Astrocyte of the cerebellum (primary cell): Measurements from ENCODE around the gene ZCCHC2.

Experiments used
- DNase-seq: peaks from one replicate; pipeline ENCODE4 v3.0.0-alpha.2; 2011; ENCODE audit warnings: low read depth
- H3K4me3 ChIP-seq: 2 replicates; pipeline ENCODE4 v1.5.1; 2011; ENCODE audit warnings: mild to moderate bottlenecking, low read depth, low read length, moderate library complexity
- CTCF ChIP-seq: IDR thresholded peaks from 2 replicates; pipeline ENCODE4 v1.5.1; 2012; ENCODE audit warnings: low read length, low read depth, moderate library complexity, mild to moderate bottlenecking; ENCODE audit errors: missing control alignments
- in situ Hi-C: cut with HindIII; loops from 2 replicates; pipeline ENCODE4 v1.10.0; 2017; ENCODE audit warnings: low sequenced_read_pairs

Gene ZCCHC2

DNA sequence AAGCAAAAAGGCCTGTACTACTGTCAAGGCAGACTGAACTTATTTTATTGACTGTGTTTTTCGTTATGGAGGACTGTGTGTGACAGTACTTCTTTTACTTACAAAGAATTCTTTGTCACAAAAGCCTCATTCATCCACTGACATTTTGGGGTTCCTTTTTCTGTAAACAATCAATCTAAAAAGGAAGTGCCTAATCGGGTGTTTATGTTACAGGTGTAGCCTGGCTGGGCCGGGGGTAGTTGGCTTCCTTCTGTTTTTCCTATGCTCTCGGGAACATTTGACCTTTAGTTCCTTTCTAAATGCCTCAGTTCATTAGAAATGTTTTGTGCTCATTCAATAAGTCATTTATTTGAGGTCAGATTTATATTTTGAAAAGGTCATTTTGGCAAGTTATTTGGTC is 8.3 kb downstream of the ZCCHC2 start:
- DNase-seq = no peak
- in situ Hi-C loops = no loop called here
- TF ChIP-seq CTCF = no peak
- H3K4me3 ChIP-seq = no peak overlapping the region

- no peak for TF ChIP-seq CTCF
- no peak for DNase-seq
- H3K4me3 ChIP-seq = no peak overlapping the region
- in situ Hi-C loops = no loop called here
These were observed 9.1 kb downstream of the ZCCHC2 start for GRCh38 chr18:62531931-62532330.

DNA sequence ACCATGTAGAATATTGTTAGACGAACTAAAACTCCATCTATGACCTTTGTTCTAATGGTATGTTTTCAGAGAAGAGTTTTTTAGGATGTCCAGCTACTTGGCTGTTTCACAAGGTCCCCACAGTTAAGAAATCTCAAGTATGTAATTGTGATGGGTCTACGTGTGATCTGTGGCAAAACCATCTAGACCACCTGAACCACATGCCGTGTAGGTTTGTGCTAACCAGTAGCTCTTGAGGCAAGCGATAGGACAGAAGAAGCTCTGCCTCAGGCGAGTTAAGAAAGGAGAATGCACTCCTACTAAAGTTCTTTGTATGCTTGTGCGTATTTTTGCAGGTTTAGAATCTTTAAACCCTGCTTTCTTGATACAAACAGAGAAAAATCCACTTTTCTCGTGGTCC is 13.2 kb downstream of the ZCCHC2 start:
- H3K4me3 ChIP-seq = no peak overlapping the region
- DNase-seq = no peak
- TF ChIP-seq CTCF = no peak
- in situ Hi-C loops = no loop called here

DNA sequence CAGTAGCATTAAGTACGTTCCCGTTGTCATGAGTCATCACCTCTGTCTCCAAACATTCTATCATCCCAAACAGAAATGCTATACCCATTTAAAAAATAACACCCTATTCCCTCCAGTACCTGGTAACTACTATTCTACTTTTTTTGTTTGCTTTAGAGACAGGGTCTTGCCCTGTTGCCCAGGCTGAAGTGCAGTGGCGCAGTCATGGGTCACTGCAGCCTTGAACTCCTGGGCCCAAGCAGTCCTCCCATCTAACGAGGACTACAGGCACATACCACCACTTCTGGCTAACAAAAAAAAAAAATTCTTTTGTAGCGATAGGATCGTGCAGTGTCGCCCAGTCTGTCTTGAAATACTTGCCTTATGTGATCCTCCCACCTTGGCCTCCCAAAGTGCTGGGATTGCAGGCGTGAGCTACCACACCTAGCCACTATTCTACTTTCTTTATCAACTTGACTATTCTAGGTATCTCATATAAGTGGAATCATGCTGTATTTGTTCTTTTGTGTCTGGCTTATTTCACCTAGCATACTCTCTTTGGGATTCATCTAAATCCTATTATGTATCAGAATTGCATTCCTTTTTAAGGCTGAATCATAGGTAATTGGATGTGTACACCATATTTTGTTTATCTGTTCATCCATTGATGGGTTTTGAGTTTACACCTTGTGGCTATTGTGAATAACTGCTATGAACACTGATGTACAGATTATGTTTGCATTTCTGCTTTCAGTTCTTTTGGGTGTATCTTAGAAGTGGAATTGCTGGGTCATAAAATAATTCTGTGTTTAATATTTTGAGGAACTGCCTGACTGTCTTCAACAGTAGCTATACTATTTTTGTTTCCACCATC is 14.4 kb downstream of the ZCCHC2 start:
- TF ChIP-seq CTCF = no peak
- in situ Hi-C loops = no loop called here
- no peak for DNase-seq
- H3K4me3 ChIP-seq = no peak overlapping the region

DNA sequence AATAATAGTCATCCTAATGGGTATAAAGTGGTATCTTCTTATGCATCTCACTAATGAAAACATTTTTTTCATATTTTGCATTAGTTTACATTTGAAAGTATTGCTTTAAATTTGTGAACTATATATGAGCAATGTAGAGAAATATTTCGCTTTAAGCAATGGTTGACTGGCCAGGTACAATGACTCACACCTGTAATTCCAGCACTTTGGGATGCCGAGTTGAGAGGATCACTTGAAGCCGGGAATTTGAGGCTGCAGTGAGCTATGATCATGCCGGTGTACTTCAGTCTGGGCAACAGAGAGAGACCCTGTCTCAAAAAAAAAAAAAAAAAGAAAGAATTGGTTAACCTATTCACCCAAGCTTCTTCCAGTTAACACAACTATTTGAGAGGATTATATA is 15.1 kb downstream of the ZCCHC2 start:
- no peak for TF ChIP-seq CTCF
- in situ Hi-C loops = no loop called here
- H3K4me3 ChIP-seq = no peak overlapping the region
- no peak for DNase-seq

GRCh38 chr18:62538881-62539280 is 16.1 kb downstream of the ZCCHC2 start:
- no peak overlapping the region for H3K4me3 ChIP-seq
- no peak for TF ChIP-seq CTCF
- in situ Hi-C loops = no loop called here
- DNase-seq = no peak
